ENCODE results near the gene CLDND2.

GRCh38 chr19:51370230-51370629, 1.4 kb upstream of the CLDND2 start:
- TF ChIP-seq CTCF (IDR thresholded peaks at IDR 0.05; ENCODE audit: borderline replicate concordance, extremely low read depth, low read length, poor library complexity, severe bottlenecking): no peak
- no peak for TF ChIP-seq EZH2 (IDR thresholded peaks at IDR 0.05; ENCODE audit: borderline replicate concordance, low read depth, low read length, severe bottlenecking)
